Heart left ventricle (tissue), 13 donors: ENCODE measurements around the gene MUC6.

Source experiments
- POLR2A ChIP-seq, 2 donors: fragments of 450-650 bp; IDR thresholded peaks; one replicate each; pipeline ENCODE4 v1.6.1; 2017; ENCODE audit warnings: antibody characterized with exemption in 2 of 2, mild to moderate bottlenecking in 2 of 2, moderate library complexity in 2 of 2
- TF ChIP-seq, protein P1 (sequence below), 12 donors: fragments of 200-600 bp; sonication (generic) in 4 of 12; IDR thresholded peaks; one replicate each; pipeline versions ENCODE4 v1.5.0 to v1.8.0; 2018 to 2022; ENCODE audit warnings: antibody characterized with exemption in 12 of 12, mild to moderate bottlenecking in 5 of 12
- donor health status: ischemic (EF 13 %, LVEDD 7.1; RV severe dilation, severe dysfunction).
- donor health status: DM: no; HTN: yes; CAD: no.
- donor health status: DM: no; HTN: no; CAD: no.
- donor health status: ischemic (EF 25% LVEDD 6.9; RV normal size, moderate dysfunction).
- donor health status: ischemic (EF 25% LVEDD 5.7; RV mildly dilated, moderate dysfunction).
- donor health status: ischemic (EF 35%, LVEDD 5.7; RV mildly dilated, moderate dysfunction).
- donor health status: nonischemic (EF 11% LVEDD 7.7; RV severe dilation, severe dysfunction).
- donor health status: DM: yes; HTN: yes; CAD: no.
- donor health status: PGD.
- donor health status: ischemic (EF 29% LVEDD 5.4; RV normal size, mild dysfunction).
- donor health status: nonischemic (EF 23%, LVEDD 6.1; RV moderate dilation, normal function).

DNA sequence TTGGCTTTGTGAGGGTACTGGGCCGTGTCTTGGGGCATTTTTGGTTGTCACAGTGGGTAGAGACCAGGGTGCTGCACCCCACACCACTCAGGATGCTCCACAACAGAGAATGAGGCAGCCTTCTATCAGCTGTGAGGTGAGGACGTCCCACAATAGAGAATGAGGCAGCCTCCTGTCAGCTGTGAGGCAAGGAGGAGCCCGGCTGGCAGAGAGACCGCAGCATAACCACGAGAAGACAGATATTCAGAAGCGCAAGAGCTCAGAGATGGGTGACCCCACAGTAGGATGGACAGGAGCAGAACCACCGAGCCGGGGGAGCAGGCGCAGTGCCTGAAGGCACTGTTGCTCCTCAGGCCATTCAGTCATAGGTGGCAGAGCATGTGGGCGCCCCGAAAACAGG, 63.3 kb downstream of the MUC6 start:
- TF ChIP-seq, protein P1, sequence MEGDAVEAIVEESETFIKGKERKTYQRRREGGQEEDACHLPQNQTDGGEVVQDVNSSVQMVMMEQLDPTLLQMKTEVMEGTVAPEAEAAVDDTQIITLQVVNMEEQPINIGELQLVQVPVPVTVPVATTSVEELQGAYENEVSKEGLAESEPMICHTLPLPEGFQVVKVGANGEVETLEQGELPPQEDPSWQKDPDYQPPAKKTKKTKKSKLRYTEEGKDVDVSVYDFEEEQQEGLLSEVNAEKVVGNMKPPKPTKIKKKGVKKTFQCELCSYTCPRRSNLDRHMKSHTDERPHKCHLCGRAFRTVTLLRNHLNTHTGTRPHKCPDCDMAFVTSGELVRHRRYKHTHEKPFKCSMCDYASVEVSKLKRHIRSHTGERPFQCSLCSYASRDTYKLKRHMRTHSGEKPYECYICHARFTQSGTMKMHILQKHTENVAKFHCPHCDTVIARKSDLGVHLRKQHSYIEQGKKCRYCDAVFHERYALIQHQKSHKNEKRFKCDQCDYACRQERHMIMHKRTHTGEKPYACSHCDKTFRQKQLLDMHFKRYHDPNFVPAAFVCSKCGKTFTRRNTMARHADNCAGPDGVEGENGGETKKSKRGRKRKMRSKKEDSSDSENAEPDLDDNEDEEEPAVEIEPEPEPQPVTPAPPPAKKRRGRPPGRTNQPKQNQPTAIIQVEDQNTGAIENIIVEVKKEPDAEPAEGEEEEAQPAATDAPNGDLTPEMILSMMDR (IDR thresholded peaks at IDR 0.05) = no peak
- no peak for TF ChIP-seq POLR2A (IDR thresholded peaks at IDR 0.05)
